ENCODE results near the gene ALOX15B.

DNA sequence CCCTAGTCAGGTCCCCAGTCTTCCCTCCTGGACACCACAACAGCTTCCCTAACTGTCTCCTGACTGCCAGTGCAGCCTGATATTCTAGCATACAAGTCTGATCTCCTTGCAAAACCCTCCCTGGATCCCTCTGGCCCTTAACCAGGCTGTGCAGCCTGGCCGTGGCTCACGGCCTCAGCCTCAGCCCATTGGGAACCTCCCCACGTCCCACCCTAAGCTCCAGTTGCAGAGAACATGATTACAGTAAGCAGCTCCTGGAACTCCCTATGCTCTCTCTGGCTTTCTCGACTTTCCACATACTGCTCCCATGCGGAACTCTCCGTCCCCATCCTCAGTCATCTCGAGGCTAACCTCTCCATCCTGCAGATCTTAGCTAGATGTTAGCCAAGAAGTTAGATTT is 35.7 kb downstream of the ALOX15B start:
- no peak for TF ChIP-seq CTCF (IDR thresholded peaks at IDR 0.05)
- TF ChIP-seq POLR2A (IDR thresholded peaks at IDR 0.05), result no peak
- TF ChIP-seq POLR2AphosphoS5 (IDR thresholded peaks at IDR 0.05), result no peak

Measured in prostate gland (tissue), 2 donors.